NCI-H146 (cell line): ENCODE measurements around the gene ITGAV.
A peak's percentile ranks its signal among the peaks of the same experiment; 100 is the strongest.

Source experiments
- DNase-seq: peaks from one replicate; lab custom pipeline; 2025; lab: John Stamatoyannopoulos, UW

The ITGAV gene

DNA sequence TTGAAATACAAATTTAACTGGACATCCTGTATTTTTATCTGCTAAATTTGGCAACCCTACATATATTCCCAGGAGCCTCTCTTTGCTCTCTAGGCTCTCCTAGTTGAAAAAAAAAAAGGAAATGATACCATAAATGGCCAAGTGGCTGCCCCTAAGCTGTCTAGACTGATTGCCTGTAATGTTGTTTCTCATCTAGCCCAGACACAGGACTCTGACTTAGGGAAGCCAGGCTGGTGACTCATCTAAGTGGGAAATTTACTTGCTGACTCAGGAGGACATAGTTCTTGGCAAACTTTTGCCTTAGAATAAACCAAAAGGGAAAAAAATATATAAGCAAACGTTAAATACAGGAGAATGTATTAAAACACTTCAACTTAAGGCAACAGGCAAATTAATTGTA lies 14.6 kb upstream of the ITGAV start:
- DNase-seq: no peak

DNA sequence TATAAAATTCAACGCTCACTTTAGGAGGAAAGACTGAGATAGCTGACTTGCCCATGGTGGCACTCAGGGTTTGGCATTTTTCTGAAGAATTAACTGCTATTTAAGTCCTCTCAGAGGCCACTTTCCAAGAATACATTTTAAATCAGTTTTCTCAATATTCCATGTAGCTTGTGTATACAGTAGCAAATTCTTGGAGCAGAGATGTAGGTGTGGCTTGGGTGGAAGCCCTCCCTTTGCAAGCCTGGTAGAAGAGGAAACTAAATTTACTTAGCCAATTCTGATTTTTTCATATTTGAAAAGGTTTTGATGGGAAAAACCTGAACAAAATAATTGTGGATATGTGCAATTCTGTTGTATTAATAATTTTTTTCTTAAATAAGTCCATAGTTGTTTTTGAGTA lies 14.0 kb upstream of the ITGAV start:
- DNase-seq: no peak

DNA sequence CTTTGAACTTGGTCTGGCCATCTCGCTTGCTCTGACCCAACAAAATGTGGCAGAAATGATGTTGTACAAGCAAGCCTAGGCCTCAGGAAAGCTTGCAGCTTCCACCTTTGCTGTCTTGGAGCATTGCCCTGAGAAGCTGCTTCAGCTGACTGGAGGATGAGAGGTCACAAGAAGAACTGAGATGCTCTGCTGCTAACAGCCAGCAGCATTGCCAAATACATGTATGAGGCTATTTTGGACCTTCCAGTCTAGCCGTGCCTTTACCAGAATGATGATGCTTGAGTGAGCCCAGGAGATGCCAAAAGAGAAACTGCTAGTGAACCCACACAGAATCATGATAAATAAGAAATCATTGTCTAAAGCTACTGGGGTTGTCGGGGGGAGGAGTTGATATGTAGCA lies 13.2 kb upstream of the ITGAV start:
- no peak for DNase-seq

DNA sequence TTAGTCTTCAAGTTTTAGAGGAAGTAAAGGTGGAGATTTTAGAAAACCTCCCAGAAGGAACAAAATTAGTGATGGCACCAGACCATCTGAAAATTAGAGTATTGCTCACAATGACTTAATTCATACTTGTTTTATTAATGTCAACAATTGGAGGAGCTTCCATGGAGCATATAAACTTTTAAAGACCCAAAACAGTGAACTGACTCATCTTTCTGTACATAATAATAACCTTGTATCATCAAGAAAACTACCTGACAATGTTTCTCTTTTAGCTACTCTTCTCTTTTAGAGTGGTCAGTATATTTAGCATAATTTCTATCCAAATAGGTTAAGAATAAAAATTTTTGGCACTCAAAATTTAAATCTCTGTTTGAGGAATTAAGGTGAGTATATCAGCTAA lies 7.2 kb upstream of the ITGAV start:
- no peak for DNase-seq

DNA sequence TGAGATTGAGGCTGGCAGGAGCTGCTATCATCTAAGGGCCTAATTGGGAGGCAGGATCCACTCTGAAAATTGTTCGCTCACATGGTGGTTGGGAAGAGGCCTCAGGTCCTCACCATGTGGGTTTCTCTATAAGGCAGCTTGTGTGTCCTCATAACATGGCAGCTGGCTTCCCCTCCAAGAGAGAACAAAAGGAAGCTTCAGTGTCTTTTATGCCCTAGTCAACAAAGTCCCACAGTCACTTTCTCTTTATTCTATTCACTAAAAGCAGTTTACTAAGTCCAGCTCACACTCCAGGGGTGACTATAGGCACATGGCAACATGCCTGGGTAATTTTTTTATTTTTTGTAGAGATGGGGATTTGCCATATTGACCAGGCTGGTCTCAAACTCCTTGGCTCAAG lies 5.8 kb upstream of the ITGAV start:
- peak; percentile 70 for DNase-seq

DNA sequence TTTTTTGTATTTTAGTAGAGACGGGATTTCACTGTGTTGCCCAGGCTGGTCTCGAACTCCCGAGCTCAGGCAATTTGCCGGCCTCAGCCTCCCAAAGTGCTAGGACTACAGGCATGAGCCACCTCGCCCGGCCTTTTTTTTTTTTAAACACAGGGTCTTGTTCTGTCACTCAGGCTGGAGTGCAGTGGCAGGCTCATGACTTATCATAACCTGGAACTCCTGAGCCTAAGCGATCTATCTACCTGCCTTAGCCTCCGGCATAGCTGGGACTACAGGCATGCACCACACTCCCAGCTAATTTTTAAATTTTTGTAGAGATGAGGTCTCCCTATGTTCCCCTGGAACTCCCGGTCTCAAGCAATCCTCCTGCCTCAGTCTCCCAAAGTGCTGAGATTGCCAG lies 1.4 kb upstream of the ITGAV start:
- no peak for DNase-seq

DNA sequence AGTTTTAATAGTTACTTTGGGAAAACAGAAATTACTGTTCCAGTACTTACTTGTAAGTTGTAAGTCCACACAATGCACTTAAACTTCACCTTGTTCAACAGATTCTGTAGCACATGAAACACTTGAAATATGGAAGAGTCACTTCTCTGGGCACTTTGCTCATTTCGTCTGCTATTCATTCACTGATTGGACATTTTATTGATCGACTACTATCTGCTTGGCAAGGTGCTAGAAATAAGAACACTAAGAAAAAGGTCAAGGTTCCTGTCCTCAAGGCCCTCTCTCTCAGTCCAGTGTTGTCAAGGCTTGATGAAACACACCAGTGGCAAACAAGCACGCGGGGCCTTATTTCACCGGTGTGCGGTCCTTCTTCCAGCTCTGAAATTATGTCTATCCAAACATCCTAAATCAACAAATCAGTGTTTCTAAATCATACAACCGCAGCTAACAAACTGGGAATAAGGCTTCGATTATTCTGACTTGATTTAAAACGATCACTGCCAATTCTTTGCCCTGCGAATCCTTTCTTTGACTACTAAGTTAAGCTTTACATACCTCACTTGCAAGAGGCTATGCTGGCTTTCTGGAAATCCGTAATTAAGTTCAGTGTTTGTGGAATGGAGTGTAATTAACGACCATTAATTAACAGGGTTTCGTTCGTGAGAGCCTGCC lies 780 bp upstream of the ITGAV start:
- DNase-seq: no peak

DNA sequence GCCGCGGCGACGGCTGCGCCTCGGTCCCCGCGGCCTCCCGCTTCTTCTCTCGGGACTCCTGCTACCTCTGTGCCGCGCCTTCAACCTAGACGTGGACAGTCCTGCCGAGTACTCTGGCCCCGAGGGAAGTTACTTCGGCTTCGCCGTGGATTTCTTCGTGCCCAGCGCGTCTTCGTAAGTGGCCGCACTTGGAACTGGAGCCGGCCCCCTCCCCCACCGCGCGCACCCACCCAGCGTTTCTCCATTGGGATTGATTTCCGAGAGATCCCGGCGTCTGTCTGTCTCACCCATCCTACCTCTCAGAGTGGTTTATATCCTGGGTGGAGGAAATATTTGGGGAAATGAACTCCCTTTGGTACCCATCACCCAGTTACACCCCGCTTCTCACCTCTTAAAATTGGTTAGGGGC lies 498 bp downstream of the ITGAV start:
- peak; percentile 42 for DNase-seq

DNA sequence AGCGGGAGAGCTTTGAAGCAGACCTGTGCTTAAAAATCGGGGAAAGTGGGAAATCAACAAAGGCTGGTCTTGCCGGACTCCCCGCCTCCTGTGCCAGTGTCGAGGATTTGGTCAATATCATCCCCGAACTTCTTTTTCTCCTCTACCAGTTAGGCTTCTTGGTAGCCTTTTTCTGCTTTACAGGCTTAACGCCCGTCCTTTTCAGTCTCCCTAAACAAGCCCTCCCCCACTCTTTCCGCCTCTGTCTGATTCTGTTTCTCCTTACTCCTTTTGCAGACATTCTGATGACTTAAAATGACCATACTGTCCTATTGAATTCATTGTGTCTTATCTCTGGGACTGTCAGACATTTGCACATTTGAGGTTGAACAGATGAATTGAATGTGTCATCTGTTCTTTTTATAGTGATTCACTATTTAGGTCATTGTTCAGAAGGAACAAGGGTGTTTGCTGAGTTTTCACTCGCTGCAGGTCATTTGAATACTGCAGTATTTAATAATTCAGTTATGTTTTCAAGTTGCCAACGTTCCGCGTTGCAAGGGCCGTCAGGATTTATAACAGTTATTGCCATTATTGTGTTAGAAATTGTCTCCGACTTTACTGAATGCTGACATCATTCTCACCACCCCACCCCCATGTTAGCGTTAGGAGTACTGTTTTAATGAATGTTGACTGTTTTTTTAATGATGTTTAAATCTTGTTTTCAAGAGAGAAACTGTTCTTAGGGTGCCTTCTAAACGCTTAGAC lies 1.1 kb downstream of the ITGAV start:
- peak; percentile 33 for DNase-seq

DNA sequence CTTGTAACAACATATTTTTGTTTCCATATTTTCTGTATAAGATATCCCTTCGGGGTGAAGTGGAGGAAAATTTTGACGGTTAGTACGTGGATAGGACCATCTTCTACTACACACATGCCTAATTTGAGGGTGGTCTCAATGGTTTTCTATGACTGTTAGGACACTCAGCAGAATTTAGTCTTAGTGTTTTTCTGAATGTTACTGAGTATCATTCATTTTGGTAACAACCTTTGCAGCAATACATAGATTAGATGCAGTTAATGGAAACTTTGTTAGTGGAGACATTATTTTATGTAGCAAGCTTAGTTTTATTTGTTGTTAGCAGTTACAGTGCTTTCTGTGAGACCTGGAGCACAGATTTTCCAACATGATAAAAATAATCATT lies 1.6 kb downstream of the ITGAV start:
- DNase-seq: no peak

DNA sequence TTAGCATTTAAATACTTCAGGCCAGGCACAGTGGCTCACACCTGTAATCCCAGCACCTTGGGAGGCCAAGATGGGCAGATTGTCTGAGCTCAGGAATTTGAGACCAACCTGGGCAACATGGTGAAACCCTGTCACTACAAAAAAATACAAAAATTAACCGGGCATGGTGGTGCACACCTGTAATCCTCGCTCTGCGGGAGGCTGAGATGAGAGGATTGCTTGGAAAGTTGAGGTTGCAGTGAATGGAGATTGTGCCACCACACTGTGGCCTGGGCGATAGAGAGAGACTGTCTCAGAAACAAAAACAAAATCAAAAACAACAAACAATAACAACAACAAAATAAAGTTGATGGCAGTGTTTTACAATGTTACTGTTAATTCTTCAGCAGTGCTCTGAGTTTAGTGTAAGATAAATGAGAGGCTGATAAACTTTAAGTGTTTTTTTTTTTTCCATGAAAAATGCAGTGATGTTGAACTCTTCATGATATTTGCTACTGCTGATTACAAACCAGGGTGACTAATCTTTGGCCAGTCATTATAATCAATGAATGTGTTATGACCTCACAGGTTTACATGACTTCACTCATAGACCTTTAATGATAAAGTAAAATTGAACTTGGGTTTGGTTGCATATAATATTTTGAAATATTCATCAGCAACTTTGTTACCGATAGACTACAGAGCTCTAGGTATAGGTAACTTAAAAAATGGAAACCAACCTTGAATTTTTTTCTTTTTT lies 2.5 kb downstream of the ITGAV start:
- DNase-seq: no peak

DNA sequence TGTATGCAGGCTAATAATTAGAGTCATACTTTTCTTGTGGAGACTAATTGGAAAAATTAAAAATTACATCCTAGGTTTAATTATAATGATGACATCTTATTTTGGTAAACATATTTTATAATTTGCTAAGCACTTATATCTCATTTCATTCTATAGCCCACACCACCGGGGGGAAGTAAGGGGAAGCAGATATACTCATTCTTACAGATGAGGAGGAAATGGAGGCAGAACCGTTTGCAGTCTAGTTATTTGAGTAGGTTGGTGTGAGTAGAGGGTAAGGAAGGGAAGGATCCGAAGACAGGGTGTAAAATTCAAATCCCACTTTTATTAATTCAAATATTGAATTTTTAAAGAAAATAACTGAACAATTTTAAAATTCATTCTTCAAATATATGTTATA lies 3.7 kb downstream of the ITGAV start:
- no peak for DNase-seq

DNA sequence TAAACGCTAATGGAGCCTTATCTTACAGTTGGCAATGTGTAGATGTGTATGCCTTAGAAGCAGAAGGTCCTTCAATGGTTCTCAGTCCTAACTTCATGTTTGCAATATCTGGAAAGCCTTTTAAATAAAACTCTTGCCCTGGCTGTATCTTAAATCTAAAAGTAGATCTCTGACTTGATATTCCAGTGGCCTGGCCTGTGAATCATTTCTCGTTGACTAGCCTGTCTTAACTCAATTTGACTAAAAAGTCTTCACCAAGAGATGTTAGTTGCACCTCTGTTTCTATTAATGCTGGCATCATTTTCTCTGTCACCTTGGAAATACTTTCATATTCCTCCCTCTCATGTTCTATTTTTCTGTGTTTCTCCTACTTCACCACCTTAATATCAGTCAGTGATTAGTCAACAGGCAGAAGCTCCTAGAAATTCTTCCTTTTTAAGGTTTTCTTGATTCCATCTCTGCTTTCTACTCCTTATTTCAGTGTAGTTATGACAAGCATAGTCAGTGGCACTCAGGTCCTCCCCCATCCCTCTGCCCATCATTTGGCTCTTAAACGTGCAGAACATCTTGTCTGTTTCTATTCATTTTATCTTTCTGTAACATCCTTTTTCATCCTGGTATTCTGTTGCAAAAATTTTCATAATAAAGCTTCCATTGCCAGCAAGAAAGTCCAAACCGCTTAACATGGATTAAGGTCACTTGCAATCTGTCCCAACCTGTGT lies 4.3 kb downstream of the ITGAV start:
- no peak for DNase-seq

DNA sequence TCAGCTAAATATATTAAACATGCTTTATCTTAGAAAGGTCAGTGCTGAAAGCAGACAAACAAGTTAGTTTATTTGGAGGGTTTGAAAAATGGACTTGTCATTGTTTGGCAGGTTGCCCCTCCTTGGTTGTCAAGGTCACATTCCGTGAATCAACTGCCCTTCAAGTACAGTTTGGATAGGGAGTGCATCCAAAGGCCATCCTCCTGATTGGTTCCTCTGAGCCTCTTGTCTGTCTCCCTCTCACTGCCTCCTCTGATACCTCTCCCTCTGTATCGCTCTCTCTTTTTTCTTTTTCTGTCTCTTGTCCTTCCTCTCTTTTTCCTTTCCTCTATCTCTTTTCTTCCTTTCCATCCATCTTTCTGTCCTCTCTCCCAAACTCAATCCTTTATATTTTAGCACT lies 5.4 kb downstream of the ITGAV start:
- DNase-seq: no peak

DNA sequence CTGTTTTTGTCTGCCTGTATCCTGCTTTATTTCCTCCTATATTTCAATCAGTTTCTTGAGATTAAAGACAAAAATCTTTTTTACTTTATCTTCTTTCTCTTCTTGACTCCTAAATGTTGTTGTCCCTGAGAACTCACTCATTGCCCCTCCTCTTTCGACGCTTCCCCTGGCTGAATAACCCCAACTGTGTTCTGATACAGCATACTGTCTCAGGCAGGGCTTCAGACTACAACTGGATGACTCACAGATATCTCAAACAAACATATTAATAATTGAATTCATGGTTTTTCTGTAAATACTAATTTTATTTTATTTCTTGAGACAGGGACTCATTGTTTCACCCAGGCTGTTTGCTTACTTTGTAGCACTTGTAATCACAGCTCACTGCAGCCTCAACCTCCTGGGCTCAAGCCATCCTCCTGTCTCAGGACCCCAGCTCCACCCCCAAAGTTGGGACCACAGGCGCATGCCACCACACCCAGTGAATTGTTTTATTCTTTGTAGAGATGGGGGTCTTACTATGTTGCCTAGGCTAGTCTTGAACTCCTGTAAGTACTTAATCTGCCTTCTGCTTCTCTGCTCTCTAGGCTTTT lies 9.4 kb downstream of the ITGAV start:
- DNase-seq: no peak

DNA sequence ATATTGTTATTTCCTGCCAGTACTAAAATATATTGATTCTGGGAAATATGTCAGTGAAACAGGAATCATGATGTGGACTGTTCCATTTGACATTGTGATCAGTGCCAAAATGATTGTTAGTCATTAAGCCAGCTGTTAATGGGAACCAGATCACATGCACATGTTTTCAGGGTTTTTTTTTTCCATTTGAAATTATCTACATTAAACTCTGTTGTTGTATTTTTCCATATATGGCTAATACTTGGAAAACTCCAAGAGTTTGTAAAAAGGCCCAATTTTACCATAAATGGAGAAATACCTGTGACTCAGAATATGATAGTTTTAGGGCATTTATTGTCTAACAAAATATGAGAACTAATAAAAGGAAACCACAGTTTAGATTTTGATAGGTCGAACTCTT lies 13.4 kb downstream of the ITGAV start:
- DNase-seq: no peak

DNA sequence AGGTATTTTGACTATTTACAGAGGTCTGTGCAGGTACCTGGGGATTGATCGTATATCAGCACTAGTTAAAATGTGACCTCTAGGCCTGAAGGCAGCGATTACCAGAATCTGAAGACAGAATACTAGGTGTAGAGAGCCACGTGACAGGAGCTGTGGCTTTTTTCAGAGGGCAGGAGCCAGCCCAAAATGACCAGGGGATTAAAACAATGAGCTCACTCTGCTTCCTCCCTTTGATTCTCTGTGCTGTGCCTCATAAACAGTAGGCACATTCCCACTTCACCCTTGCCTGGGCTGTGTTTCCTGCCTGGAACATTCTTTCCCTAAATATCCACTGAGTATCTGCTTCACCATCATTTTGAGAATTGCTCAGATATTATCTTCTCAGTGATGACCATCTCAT lies 15.2 kb downstream of the ITGAV start:
- no peak for DNase-seq

DNA sequence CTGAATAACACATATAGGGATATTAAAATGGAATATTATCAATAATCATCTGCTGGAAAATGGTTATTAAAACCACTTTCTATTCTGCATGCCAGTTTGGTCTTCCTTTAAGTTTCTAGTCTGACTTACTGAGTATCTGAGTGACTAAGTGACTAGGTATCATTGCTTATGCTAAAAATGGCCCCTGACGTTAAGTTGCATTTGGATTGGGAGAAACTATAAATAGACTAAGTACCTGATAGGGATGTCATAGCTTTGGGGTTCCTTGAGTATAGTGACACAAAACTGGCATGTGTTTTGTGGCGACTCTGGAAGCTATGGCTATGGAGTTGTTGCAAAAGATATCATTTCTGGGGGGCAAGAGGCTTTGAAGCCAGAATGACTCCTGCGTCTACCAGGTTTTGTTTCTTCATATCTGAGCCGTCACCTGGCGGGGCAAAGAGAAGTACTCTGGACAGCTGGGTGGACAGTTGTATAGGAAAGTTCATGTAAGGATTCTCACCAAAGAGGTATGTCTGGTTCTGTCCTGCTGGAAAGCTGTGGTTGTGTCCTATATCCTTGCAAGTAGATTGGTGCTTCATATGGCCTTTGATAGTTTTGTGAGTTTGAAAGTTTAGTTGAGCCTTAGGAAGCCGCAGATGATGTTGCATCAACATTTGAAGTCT lies 17.9 kb downstream of the ITGAV start:
- DNase-seq: no peak

DNA sequence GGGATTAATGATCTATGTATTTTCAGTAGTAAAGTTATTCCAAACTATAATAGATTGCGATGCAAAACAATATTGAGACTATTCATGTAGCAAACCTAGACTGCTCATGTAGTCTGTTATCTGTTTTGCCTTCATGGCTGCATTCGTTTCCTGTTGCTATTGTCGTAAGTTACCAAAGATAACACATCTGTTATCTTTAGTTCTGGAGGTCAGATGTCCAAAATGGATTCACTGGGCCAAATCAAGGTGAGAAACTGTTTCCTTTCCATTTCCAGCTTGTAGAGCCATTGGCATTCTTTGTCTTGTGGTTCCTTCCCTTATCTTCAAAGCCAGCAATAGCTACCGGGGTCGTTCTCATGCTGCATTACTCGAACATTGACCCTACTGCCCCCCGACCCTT lies 20.9 kb downstream of the ITGAV start:
- no peak for DNase-seq

DNA sequence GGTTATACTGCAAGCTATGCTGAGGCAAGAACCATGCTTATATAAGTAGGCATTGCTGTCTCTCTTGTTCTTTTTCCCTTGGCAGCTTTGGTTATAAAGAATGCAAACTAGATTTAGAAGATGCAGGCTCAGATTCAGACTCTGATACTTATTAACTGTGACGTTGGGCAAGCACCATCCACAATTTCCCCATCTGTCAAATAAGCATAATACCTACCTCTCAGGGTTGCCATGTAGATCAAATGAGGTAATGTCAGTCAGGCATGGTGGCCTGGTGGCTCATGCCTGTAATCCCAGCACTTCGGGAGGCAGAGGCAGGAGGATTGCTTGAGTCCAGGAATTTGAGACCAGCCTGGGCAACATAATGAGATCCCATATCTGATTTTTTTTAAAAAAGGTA lies 21.7 kb downstream of the ITGAV start:
- no peak for DNase-seq

DNA sequence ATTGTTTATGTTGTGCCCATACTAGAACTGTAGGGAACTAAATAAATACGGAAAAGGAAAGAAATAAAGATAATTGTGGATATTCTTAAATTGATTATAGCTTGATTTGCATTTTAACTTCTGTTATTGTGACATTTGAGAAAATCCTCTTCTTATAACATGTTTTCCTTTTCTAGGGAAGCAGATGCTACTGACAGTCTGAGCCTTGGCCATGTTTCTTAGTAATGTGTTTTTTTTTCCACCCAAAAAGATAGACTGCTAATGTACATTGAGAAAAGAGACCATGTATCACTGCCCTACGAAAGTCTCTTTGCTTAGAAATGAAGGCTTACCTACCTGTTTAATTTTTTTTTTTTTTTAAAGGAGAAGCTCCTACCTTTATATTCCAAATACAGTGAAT lies 22.2 kb downstream of the ITGAV start:
- DNase-seq: no peak
